H1 (cell line): ENCODE data around the gene JUP. TPM values are rescaled to one million over a fixed set of nuclear protein-coding genes. Genes with fewer than 3 reads are reported as not detected.

Source experiments
- CTBP2 ChIP-seq: IDR thresholded peaks from 2 replicates; pipeline ENCODE4 v1.7.0; 2011; ENCODE audit warnings: borderline replicate concordance, mild to moderate bottlenecking, moderate library complexity, mixed read lengths, low read length; ENCODE audit not compliant: insufficient read depth, insufficient read length
- SP1 ChIP-seq: IDR thresholded peaks from 2 replicates; pipeline ENCODE4 v1.6.1; 2011; ENCODE audit warnings: low read depth, low read length
- polyA plus RNA-seq, 7 experiments: library from polyadenylated mRNA; depleted of rRNA in 3 of 7; stranded (reverse) in 5 of 7; unstranded in 2 of 7; fragments of >200 nt in 5 of 7; fragments of 200-250 nt in 2 of 7; gene quantifications; 1 replicate in 5 of 7; 2 replicates in 1 of 7; 4 replicates in 1 of 7; pipeline versions ENCODE4 v1.2.1 to v1.2.3, GENCODE V29; 2011 to 2013; ENCODE audit warnings: missing spikeins in 2 of 7, mixed read lengths in 2 of 7
- total RNA-seq: library from RNA; stranded (reverse); fragmentation: NEBNext Ultra II Directional; extraction: Animal tissue kit (Norgen Biotek cat#: 25700); gene quantifications from 2 replicates; pipeline ENCODE4 v1.2.1, GENCODE V29; 2021

The JUP gene
- total and polyA plus RNA-seq, 2 of the 8 experiments (the other 6 are each of a cell fraction or from before 2014, with no cell fraction given): 62.8 to 102 TPM

DNA sequence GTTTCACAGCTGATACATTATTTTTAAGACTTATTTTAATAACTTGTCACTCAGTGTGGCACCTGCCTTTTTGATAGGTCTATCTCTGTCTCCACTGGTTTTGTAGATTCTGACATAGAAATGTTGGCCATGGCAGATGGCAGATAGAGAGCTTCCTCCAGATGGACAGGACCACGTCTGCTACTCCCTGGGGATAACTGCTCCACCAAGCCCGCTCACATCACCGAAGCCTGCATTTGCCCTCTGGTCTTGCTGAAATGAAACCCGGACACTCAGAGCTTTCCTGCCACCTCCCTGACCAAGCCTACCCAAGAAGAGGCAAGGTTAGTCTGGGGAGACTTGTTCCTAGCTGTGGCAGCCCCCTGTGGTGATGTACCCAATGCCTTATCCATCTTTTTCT lies 35.6 kb downstream of the JUP start (continued):
- TF ChIP-seq SP1 (no peak), CTBP2 (no peak)
